ENCODE results near the gene NEAT1.
A peak's percentile ranks its signal among the peaks of the same experiment; 100 is the strongest.
"Not testable (repeated sequence)": the region's sequence is repeated elsewhere in the genome, so short reads cannot be mapped to it uniquely, and the experiment has no call there.

NEAT1 gene

DNA sequence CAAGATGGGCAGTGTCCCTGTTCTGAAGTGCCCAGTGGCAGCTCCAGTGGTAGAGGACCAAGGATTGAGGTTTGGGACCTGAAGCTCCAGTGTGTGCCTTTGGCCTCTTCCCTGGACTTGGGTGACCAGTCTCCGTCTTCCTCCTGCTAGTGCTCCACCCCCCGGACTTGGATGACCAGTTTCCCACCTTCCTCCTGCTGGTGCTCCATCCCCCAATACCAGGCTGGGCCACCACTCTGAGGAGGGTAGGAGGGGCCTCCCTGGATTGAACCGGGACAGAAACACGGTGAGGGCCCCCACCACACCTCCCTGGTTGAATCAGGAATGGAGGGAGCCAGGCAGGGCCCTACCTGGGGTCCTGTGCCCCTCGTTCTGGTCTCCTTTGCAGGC, 10.9 kb upstream of the NEAT1 start:
- peaks cover 13% of the 10 kb centered on the region for H3K4me1 ChIP-seq (ENCODE audit: control insufficient read depth, insufficient read depth, low read length, poor library complexity, severe bottlenecking)
- no peaks in the 10 kb centered on the region for H3K9me3 ChIP-seq (ENCODE audit: control insufficient read depth, low read length)
- H3K4me3 ChIP-seq (ENCODE audit: extremely low read depth, insufficient read depth, low read length, poor library complexity, severe bottlenecking), result no peak overlapping the region
- WGBS, 2 experiments (ENCODE audit: insufficient coverage in 2 of 2), result 93 to 100% methylated on average over 2 to 3 of the region's 5 CpGs
- no peak overlapping the region for H3K27ac ChIP-seq (ENCODE audit: low read depth, low read length, severe bottlenecking)
- H3K36me3 ChIP-seq (ENCODE audit: control insufficient read depth, insufficient read depth, low read length), result peaks cover 66% of the 10 kb centered on the region

DNA sequence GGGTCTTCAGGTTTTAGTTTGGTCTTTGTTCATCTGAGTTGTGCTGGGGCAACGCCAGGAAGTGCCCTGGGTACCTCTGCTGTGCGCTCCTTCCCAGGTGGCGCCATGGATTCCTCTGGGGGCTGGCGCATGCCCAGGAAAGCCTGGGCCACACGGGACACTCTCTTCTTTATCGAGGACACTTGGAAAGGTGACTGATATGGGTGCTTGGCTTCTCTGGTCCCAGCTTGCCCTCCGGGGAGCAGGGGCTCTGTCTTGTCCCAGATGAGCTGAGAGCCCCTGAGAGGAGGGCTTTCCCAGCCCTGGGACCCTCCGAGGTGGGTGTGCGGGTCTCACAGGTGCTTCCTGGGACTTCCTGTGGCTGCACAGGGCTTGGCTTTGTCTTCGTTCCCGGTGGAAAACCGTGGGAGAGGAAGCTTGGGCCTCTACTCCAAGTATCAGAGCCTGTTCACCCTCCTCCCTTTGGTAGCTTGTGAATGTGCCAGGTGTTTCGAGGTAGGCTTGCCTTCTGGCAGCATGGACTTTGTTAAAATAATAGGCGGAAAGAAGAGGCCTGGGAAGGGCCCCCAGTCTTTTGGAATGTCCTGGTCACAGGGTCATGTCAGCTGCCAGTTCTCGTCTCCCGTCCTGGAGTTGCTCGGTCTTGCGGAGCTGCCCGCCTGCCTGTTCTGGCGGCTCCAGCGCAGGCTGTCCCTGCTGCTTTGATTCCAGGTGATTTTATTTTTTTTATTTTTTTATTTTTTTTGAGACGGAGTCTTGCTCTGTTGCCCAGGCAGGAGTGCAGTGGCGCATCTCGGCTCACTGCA, 10.1 kb upstream of the NEAT1 start:
- peaks cover 60% of the 10 kb centered on the region for H3K36me3 ChIP-seq (ENCODE audit: control insufficient read depth, insufficient read depth, low read length)
- 88 to 96% methylated on average over 18 to 19 of the region's 24 CpGs for WGBS, 2 experiments (ENCODE audit: insufficient coverage in 2 of 2)
- peaks cover 21% of the 10 kb centered on the region for H3K4me1 ChIP-seq (ENCODE audit: control insufficient read depth, insufficient read depth, low read length, poor library complexity, severe bottlenecking)
- H3K9me3 ChIP-seq (ENCODE audit: control insufficient read depth, low read length), result no peaks in the 10 kb centered on the region
- H3K27ac ChIP-seq (ENCODE audit: low read depth, low read length, severe bottlenecking), result peak overlapping the region; percentile 5
- no peak overlapping the region for H3K4me3 ChIP-seq (ENCODE audit: extremely low read depth, insufficient read depth, low read length, poor library complexity, severe bottlenecking)

DNA sequence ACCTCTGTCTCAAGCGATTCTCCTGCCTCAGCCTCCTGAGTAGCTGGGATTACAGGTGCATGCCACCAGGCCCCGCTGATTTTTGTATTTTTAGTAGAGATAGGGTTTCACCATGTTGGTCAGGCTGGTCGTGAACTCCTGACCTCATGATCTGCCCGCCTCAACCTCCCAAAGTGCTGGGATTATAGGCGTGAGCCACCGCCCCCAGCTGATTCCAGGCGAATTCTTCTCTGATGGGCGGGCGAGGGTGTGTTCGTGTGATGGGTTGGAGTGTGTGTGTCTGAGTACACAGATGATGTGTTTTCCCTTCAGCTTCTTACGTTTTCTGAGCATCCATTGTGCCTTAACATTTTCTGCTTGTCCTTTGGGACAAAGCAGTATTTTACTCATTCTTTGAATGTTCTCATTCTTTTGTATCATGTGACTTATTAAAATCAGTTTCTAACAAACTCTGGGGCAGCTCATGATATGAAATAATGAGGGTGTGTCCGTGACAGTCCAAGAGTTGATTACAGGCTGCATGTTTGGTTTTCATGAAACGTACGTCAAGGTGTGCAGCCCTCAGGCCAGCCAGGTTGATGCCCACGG, 9.4 kb upstream of the NEAT1 start:
- Histone ChIP-seq H3K4me1 (ENCODE audit: control insufficient read depth, insufficient read depth, low read length, poor library complexity, severe bottlenecking) (peaks cover 27% of the 10 kb centered on the region), H3K36me3 (ENCODE audit: control insufficient read depth, insufficient read depth, low read length) (peaks cover 53% of the 10 kb centered on the region)
- not testable (repeated sequence) for H3K9me3 ChIP-seq (ENCODE audit: control insufficient read depth, low read length); H3K27ac ChIP-seq (ENCODE audit: low read depth, low read length, severe bottlenecking); H3K4me3 ChIP-seq (ENCODE audit: extremely low read depth, insufficient read depth, low read length, poor library complexity, severe bottlenecking)
- WGBS, 2 experiments (ENCODE audit: insufficient coverage in 2 of 2), result 93 to 95% methylated on average over 11 to 14 of the region's 15 CpGs

DNA sequence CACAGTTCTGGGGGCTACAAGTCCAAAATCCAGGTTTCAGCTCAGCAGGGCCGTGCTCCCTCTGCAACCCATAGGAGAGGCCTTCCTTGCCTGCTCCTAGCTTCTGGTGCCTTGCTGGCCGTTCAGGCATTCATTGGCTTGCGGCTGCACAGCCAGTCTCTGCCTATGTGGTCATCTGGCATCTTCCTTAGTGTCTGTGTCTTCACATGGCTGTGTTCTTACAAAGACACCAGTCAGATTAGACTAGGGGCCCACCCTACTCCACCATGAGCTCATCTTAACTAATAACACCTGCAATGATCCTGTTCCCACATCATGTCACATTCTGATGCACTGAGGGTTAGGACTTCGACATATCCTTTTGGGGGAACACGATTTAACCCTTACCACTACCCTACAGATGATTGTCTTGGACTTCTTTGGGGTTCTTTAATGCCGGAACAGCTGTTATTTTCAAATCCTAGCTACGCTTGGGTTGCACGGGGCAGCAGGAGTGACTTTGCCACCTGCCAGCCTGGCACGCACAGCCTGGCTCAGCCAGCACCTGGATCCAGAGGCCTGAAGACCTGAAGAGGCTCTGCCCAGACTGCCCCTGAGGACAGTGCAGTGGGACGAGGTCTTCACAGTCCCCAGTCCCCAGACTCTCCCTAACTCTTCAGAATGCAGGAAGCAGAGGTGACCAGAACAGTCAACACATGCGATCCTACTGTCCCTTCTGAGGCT, 7.7 kb upstream of the NEAT1 start:
- Histone ChIP-seq H3K27ac (ENCODE audit: low read depth, low read length, severe bottlenecking) (peak overlapping the region; percentile 51), H3K9me3 (ENCODE audit: control insufficient read depth, low read length) (no peaks in the 10 kb centered on the region), H3K4me1 (ENCODE audit: control insufficient read depth, insufficient read depth, low read length, poor library complexity, severe bottlenecking) (peaks cover 39% of the 10 kb centered on the region), H3K4me3 (ENCODE audit: extremely low read depth, insufficient read depth, low read length, poor library complexity, severe bottlenecking) (no peak overlapping the region), H3K36me3 (ENCODE audit: control insufficient read depth, insufficient read depth, low read length) (peaks cover 35% of the 10 kb centered on the region)
- WGBS, 2 experiments (ENCODE audit: insufficient coverage in 2 of 2), result 91 to 96% methylated on average over 11 of the region's 11 CpGs

DNA sequence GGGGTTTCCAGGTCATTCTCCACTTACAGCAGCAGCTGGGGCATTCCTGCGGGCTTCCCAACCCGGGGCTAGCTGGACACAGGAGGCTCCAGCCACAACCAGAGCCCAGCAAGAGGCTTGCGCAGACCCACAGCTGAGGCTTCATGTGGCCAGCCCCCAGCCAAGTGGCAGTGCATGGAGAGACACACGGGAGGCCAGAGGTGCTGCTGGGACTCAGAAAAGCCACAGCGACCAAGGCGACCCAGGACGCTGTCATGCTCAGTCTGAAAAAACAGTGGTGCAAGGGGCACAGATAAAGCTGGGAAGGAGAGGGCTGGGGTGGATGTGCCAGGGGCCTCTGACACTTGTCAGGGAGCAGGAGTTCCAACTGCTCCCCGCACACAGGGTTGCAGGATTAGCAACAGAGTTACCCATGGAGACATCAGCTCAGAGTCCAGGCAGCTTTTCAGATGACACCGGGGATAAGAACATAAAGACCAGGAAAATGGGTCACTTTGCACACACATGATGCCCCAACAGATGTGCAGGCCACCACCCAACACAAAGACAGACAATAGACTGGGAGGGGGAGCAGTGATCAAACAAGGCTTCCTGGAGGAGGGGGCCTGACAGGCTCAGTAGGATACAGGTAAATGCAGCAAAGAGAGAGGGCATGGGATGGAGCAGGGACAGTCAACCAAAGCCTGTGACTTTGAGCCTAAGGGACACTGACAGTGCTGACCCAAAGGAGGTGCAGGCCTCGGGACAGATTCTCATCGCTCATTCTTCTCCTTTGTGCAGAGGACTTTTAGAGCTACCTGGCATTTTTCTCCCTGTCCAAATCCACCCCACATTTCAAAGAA, 6.9 kb upstream of the NEAT1 start:
- Histone ChIP-seq H3K27ac (ENCODE audit: low read depth, low read length, severe bottlenecking) (peak overlapping the region; percentile 99), H3K4me3 (ENCODE audit: extremely low read depth, insufficient read depth, low read length, poor library complexity, severe bottlenecking) (no peak overlapping the region)

DNA sequence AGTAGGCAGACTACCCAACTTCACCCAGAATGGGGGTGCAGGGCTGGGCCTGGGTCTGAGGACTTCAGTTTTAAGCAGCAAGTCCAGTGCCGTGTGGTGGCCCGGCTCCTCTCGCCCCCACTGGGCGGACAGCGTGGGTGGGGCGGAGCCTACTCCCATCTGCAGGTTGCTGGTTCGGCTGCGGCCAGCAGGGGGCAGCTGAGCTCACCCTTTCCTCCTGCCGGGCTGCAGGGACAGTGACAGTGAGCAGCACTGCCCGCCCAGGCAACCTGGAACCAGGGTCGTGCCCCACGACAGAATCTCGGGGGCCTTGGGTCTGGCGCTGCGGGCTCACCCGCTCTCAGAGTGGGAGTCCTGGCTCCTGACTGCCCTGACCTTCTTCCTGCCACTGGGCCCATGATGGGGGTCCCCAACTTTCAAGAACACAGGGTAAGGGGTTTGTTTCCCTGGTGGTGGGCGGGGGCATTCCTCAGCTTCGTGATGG, 6.2 kb upstream of the NEAT1 start:
- WGBS, 2 experiments (ENCODE audit: insufficient coverage in 2 of 2), result 3 to 9% methylated on average over 14 to 16 of the region's 18 CpGs
- peak overlapping the region; percentile 99 for H3K27ac ChIP-seq (ENCODE audit: low read depth, low read length, severe bottlenecking)

More for the DNA sequence above, 6.9 kb upstream of the NEAT1 start:
- peaks cover 45% of the 10 kb centered on the region for H3K4me1 ChIP-seq (ENCODE audit: control insufficient read depth, insufficient read depth, low read length, poor library complexity, severe bottlenecking)
- no peaks in the 10 kb centered on the region for H3K9me3 ChIP-seq (ENCODE audit: control insufficient read depth, low read length)
- 88 to 89% methylated on average over 9 to 10 of the region's 11 CpGs for WGBS, 2 experiments (ENCODE audit: insufficient coverage in 2 of 2)
- peaks cover 31% of the 10 kb centered on the region for H3K36me3 ChIP-seq (ENCODE audit: control insufficient read depth, insufficient read depth, low read length)

DNA sequence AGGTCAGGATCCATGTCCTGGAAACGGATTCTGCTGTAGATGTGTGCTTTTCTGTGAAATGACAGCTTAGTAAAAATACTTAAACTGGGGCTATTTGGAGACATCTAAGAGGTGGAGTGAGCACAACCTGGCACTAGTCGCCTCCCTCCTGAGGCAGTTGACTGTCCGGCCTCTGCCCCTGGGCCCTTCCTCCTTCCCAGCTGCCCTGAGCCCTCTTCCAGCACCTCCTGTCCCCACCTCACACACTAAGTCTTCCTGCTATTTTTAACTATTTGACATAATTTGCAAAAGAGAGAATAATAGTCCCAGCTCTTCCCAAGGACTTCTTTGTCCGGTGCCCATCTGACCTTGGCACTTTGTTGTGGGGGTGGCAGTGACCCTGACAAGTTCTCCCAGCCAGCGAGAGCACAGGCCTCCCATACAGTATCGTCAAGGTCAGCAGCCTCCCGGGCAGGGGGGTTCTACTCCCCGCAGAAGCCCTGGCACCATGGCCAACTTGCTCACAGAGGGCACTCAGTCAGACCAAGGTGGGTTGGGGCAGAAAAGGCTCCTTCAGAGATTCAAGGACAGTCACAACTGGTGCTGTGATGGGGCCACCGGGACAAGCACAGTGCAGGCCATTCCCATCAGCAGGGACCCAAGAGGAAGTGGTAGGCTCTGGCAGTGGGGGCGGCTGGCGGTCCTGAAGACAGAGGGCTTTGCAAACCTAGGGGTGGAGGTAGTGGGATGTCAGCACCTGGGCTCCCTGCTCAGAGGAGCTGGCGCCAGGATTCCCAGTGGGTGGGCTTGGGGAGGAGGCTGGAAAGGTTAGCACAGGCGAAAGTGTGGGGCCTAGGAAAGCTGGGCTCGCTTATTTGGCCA, 5.5 kb upstream of the NEAT1 start:
- Histone ChIP-seq H3K4me3 (ENCODE audit: extremely low read depth, insufficient read depth, low read length, poor library complexity, severe bottlenecking) (no peak overlapping the region), H3K27ac (ENCODE audit: low read depth, low read length, severe bottlenecking) (peak overlapping the region; percentile 99), H3K36me3 (ENCODE audit: control insufficient read depth, insufficient read depth, low read length) (peaks cover 17% of the 10 kb centered on the region), H3K9me3 (ENCODE audit: control insufficient read depth, low read length) (no peaks in the 10 kb centered on the region), H3K4me1 (ENCODE audit: control insufficient read depth, insufficient read depth, low read length, poor library complexity, severe bottlenecking) (peaks cover 56% of the 10 kb centered on the region)
- 74 to 82% methylated on average over 11 to 14 of the region's 14 CpGs for WGBS, 2 experiments (ENCODE audit: insufficient coverage in 2 of 2)

More for the DNA sequence above, 6.2 kb upstream of the NEAT1 start:
- Histone ChIP-seq H3K4me3 (ENCODE audit: extremely low read depth, insufficient read depth, low read length, poor library complexity, severe bottlenecking) (no peak overlapping the region), H3K36me3 (ENCODE audit: control insufficient read depth, insufficient read depth, low read length) (peaks cover 24% of the 10 kb centered on the region), H3K4me1 (ENCODE audit: control insufficient read depth, insufficient read depth, low read length, poor library complexity, severe bottlenecking) (peaks cover 50% of the 10 kb centered on the region), H3K9me3 (ENCODE audit: control insufficient read depth, low read length) (no peaks in the 10 kb centered on the region)

DNA sequence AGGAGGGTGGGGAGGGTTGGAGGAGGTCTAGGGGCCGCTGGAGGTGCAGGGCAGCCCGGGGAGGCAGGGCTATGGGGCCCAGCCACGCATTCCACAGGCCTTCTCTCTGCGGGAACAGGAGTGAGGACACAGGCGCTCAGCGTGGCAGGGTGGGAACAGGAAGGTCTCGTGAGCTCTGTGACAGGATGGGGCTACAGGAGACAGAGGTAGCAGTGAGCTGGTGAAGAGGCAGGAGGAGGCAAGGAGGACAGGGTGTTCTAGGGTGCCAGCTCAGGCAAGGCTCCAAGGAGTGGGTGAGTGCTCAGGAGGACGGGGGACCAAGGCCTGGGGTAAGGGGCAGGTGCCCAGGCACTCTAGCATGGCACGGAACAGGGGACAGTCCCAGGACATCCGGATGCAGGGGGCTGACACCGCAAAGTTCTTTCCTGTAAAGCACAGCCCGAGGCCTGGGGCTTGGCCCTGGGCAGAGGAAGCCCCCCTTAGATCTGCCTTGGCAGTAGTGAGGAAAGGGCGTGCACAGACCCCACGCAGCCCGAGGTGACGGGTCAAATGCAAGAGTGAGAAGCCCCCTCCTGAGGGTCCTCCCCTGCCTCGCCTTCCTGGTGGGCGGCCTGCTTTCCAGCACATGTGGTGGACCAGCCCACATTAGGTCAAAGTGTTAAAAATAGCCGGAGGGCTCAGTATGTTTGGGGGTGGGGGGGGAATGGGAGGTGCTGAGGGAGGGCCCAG, 4.7 kb upstream of the NEAT1 start:
- H3K36me3 ChIP-seq (ENCODE audit: control insufficient read depth, insufficient read depth, low read length), result peaks cover 10% of the 10 kb centered on the region
- H3K27ac ChIP-seq (ENCODE audit: low read depth, low read length, severe bottlenecking), result peak overlapping the region; percentile 99
- peak overlapping the region; percentile 20 for H3K4me3 ChIP-seq (ENCODE audit: extremely low read depth, insufficient read depth, low read length, poor library complexity, severe bottlenecking)
- H3K4me1 ChIP-seq (ENCODE audit: control insufficient read depth, insufficient read depth, low read length, poor library complexity, severe bottlenecking), result peaks cover 56% of the 10 kb centered on the region
- WGBS, 2 experiments (ENCODE audit: insufficient coverage in 2 of 2), result 58 to 60% methylated on average over 15 to 18 of the region's 19 CpGs
- H3K9me3 ChIP-seq (ENCODE audit: control insufficient read depth, low read length), result no peaks in the 10 kb centered on the region

DNA sequence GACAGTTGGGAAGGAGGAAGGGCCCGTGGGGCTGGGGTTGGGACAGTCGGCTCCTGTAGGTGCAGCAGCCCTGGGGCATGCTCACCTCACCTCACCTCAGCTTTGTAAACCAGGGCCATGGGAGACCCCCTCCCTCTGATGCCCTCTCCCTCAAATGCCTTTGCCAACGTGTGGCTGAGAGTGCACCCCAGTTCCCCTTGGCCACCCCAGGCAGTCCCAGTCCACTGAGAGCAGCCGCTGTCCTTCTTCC, 4.2 kb upstream of the NEAT1 start:
- WGBS, 2 experiments (ENCODE audit: insufficient coverage in 2 of 2), result 20 to 25% methylated on average over 3 of the region's 4 CpGs

More for the DNA sequence above, 4.2 kb upstream of the NEAT1 start:
- Histone ChIP-seq H3K9me3 (ENCODE audit: control insufficient read depth, low read length) (no peaks in the 10 kb centered on the region), H3K4me3 (ENCODE audit: extremely low read depth, insufficient read depth, low read length, poor library complexity, severe bottlenecking) (peak overlapping the region; percentile 20), H3K27ac (ENCODE audit: low read depth, low read length, severe bottlenecking) (peak overlapping the region; percentile 99), H3K36me3 (ENCODE audit: control insufficient read depth, insufficient read depth, low read length) (peaks cover 11% of the 10 kb centered on the region), H3K4me1 (ENCODE audit: control insufficient read depth, insufficient read depth, low read length, poor library complexity, severe bottlenecking) (peaks cover 57% of the 10 kb centered on the region)
